NT2/D1 (cell line): Measurements from ENCODE around the gene LRMDA.

Source experiments
- DNase-seq: peaks from one replicate; pipeline ENCODE4 v3.0.0-alpha.2; 2011; ENCODE audit warnings: low read depth, low spot score
- H3K27me3 ChIP-seq: 2 replicates; pipeline ENCODE4 v1.6.0; 2011; ENCODE audit warnings: mild to moderate bottlenecking; ENCODE audit not compliant: insufficient read length, insufficient read depth
- H3K36me3 ChIP-seq: 2 replicates; pipeline ENCODE4 v1.6.1; 2011; ENCODE audit warnings: mild to moderate bottlenecking, low read length, mixed read lengths; ENCODE audit not compliant: insufficient read depth, insufficient read length
- H3K4me1 ChIP-seq: 2 replicates; pipeline ENCODE4 v1.5.1; 2011; ENCODE audit not compliant: insufficient read depth, insufficient read length
- H3K4me3 ChIP-seq: 2 replicates; pipeline ENCODE4 v1.5.1; 2011; ENCODE audit warnings: low read depth; ENCODE audit not compliant: insufficient read length
- H3K9ac ChIP-seq: 2 replicates; pipeline ENCODE4 v1.6.0; 2011; ENCODE audit warnings: low read depth; ENCODE audit not compliant: insufficient read length
- H3K9me3 ChIP-seq: 2 replicates; pipeline ENCODE4 v1.5.1; 2011; ENCODE audit warnings: mild to moderate bottlenecking, low read length; ENCODE audit not compliant: insufficient read depth
- SUZ12 ChIP-seq: IDR thresholded peaks from 2 replicates; pipeline ENCODE4 v1.6.1; 2011; ENCODE audit not compliant: insufficient read length, insufficient read depth; ENCODE audit errors: extremely low read depth
- YY1 ChIP-seq: IDR thresholded peaks from 2 replicates; pipeline ENCODE4 v1.6.1; 2011; ENCODE audit not compliant: insufficient read length, insufficient read depth
- ZNF274 ChIP-seq: IDR thresholded peaks from 2 replicates; pipeline ENCODE4 v1.6.1; 2011; ENCODE audit warnings: mild to moderate bottlenecking, low read depth, low read length

The LRMDA gene

GRCh38 chr10:76242956-76243355 is 811.5 kb downstream of the LRMDA start:
- H3K4me3 ChIP-seq: no peak overlapping the region
- no peak for DNase-seq
- H3K9me3 ChIP-seq: peaks cover 5% of the 10 kb centered on the region; the same call in 1 of the 2 replicates
- TF ChIP-seq YY1 (no peak), ZNF274 (no peak), SUZ12 (no peak)
- no peak overlapping the region for H3K9ac ChIP-seq
- H3K4me1 ChIP-seq: no peaks in the 10 kb centered on the region
- no peaks in the 10 kb centered on the region for H3K36me3 ChIP-seq
- H3K27me3 ChIP-seq: no peaks in the 10 kb centered on the region

GRCh38 chr10:76244061-76244686 is 812.8 kb downstream of the LRMDA start:
- Histone ChIP-seq H3K36me3 (no peaks in the 10 kb centered on the region), H3K4me1 (no peaks in the 10 kb centered on the region), H3K9me3 (peaks cover 5% of the 10 kb centered on the region; the same call in 1 of the 2 replicates), H3K27me3 (no peaks in the 10 kb centered on the region), H3K4me3 (no peak overlapping the region), H3K9ac (no peak overlapping the region)
- TF ChIP-seq SUZ12: no peak
- no peak for TF ChIP-seq ZNF274
- no peak for TF ChIP-seq YY1
- no peak for DNase-seq

GRCh38 chr10:76245951-76246495 is 814.6 kb downstream of the LRMDA start:
- no peak for DNase-seq
- TF ChIP-seq ZNF274 (no peak), SUZ12 (no peak), YY1 (no peak)
- H3K36me3 ChIP-seq: no peaks in the 10 kb centered on the region
- H3K4me1 ChIP-seq: no peaks in the 10 kb centered on the region
- H3K9ac ChIP-seq: no peak overlapping the region
- peaks cover 5% of the 10 kb centered on the region; the same call in 1 of the 2 replicates for H3K9me3 ChIP-seq
- no peak overlapping the region for H3K4me3 ChIP-seq
- H3K27me3 ChIP-seq: no peaks in the 10 kb centered on the region

- Histone ChIP-seq H3K27me3 (no peaks in the 10 kb centered on the region), H3K36me3 (no peaks in the 10 kb centered on the region), H3K4me1 (no peaks in the 10 kb centered on the region), H3K9me3 (peaks cover 5% of the 10 kb centered on the region; the same call in 1 of the 2 replicates), H3K9ac (no peak overlapping the region), H3K4me3 (no peak overlapping the region)
- TF ChIP-seq SUZ12 (no peak), YY1 (no peak), ZNF274 (no peak)
- no peak for DNase-seq
Measured at GRCh38 chr10:76248649-76249200, 817.3 kb downstream of the LRMDA start.

- Histone ChIP-seq H3K4me1 (no peaks in the 10 kb centered on the region), H3K27me3 (no peaks in the 10 kb centered on the region), H3K36me3 (no peaks in the 10 kb centered on the region), H3K9me3 (no peaks in the 10 kb centered on the region), H3K9ac (no peak overlapping the region), H3K4me3 (no peak overlapping the region)
- TF ChIP-seq YY1 (no peak), ZNF274 (no peak), SUZ12 (no peak)
- no peak for DNase-seq
Measured at GRCh38 chr10:76251841-76252671, 820.6 kb downstream of the LRMDA start.

GRCh38 chr10:76252733-76253132 is 821.3 kb downstream of the LRMDA start:
- no peak for TF ChIP-seq YY1
- no peak for TF ChIP-seq ZNF274
- TF ChIP-seq SUZ12: no peak
- no peaks in the 10 kb centered on the region for H3K9me3 ChIP-seq
- H3K27me3 ChIP-seq: no peaks in the 10 kb centered on the region
- H3K9ac ChIP-seq: no peak overlapping the region
- no peaks in the 10 kb centered on the region for H3K36me3 ChIP-seq
- no peak overlapping the region for H3K4me3 ChIP-seq
- no peak for DNase-seq
- H3K4me1 ChIP-seq: no peaks in the 10 kb centered on the region

- H3K36me3 ChIP-seq: no peaks in the 10 kb centered on the region
- no peak overlapping the region for H3K4me3 ChIP-seq
- no peak overlapping the region for H3K9ac ChIP-seq
- no peak for TF ChIP-seq ZNF274
- no peak for TF ChIP-seq YY1
- TF ChIP-seq SUZ12: no peak
- no peaks in the 10 kb centered on the region for H3K4me1 ChIP-seq
- DNase-seq: no peak
- no peaks in the 10 kb centered on the region for H3K27me3 ChIP-seq
- peaks cover 4% of the 10 kb centered on the region; the same call in 1 of the 2 replicates for H3K9me3 ChIP-seq
Measured at GRCh38 chr10:76255241-76255640, 823.8 kb downstream of the LRMDA start.
